CD4-positive, alpha-beta memory T cell (primary cell): ENCODE data around the gene TSC22D1. TPM values are rescaled to one million over a fixed set of nuclear protein-coding genes. Genes with fewer than 3 reads are reported as not detected.

Source experiments
- CTCF ChIA-PET: fragments of 350-600 bp; sonication (Branson Sonifier 250); formaldehyde crosslinking; loops from one replicate; lab custom pipeline; 2021; ENCODE audit warnings: inconsistent platforms; ENCODE audit not compliant: partially characterized antibody; lab: Charles Lee
- POLR2A ChIA-PET: fragments of 350-600 bp; sonication (Branson Sonifier 250); formaldehyde crosslinking; loops from one replicate; lab custom pipeline; 2021; ENCODE audit not compliant: partially characterized antibody; lab: Charles Lee
- DNase-seq, 5 donors: peaks; one replicate each; pipeline versions ENCODE4 v3.0.0 to v3.0.0-alpha.2; 2020 to 2022; ENCODE audit warnings: mixed read lengths in 1 of 5
- H3K27ac ChIP-seq: one replicate; pipeline ENCODE4 v1.7.0; 2013; ENCODE audit warnings: low read depth, low read length
- H3K27me3 ChIP-seq: 2 replicates; pipeline ENCODE4 v1.7.0; 2013; ENCODE audit warnings: mild to moderate bottlenecking, low read length, moderate library complexity; ENCODE audit not compliant: insufficient read depth
- H3K36me3 ChIP-seq: 2 replicates; pipeline ENCODE4 v1.7.0; 2013; ENCODE audit warnings: mild to moderate bottlenecking, low read length, moderate library complexity; ENCODE audit not compliant: insufficient read depth
- H3K4me1 ChIP-seq: 2 replicates; pipeline ENCODE4 v1.7.0; 2013; ENCODE audit warnings: mild to moderate bottlenecking, low read length, moderate library complexity; ENCODE audit not compliant: insufficient read depth
- H3K4me3 ChIP-seq, 2 donors: one replicate each; pipeline ENCODE4 v1.7.0; 2013; ENCODE audit warnings: low read length in 2 of 2, mild to moderate bottlenecking in 1 of 2
- H3K9me3 ChIP-seq, 2 donors: one replicate each; pipeline ENCODE4 v1.7.0; 2013; ENCODE audit warnings: low read length in 2 of 2, control low read depth in 1 of 2; ENCODE audit not compliant: control insufficient read depth in 1 of 2
- H3K27ac Mint-ChIP-seq, 7 donors: one replicate each; pipeline ENCODE4 v1.8.0; 2020 to 2021; ENCODE audit warnings: mixed read lengths in 7 of 7, mild to moderate bottlenecking in 6 of 7, inconsistent platforms in 3 of 7, moderate library complexity in 3 of 7
- H3K27me3 Mint-ChIP-seq, 2 donors: one replicate each; pipeline ENCODE4 v1.8.0; 2020 to 2021; ENCODE audit warnings: mixed read lengths in 2 of 2
- H3K36me3 Mint-ChIP-seq, 2 donors: one replicate each; pipeline ENCODE4 v1.8.0; 2020 to 2021; ENCODE audit warnings: mixed read lengths in 2 of 2, inconsistent platforms in 1 of 2, mild to moderate bottlenecking in 1 of 2
- H3K4me1 Mint-ChIP-seq, 4 donors: one replicate each; pipeline ENCODE4 v1.8.0; 2020 to 2021; ENCODE audit warnings: mixed read lengths in 4 of 4, mild to moderate bottlenecking in 1 of 4
- H3K4me3 Mint-ChIP-seq, 8 donors: one replicate each; pipeline ENCODE4 v1.8.0; 2020 to 2021; ENCODE audit warnings: mixed read lengths in 8 of 8, mild to moderate bottlenecking in 7 of 8, moderate library complexity in 6 of 8, inconsistent platforms in 3 of 8
- H3K9me3 Mint-ChIP-seq, 8 donors: one replicate each; pipeline ENCODE4 v1.8.0; 2020 to 2021; ENCODE audit warnings: mixed read lengths in 8 of 8, mild to moderate bottlenecking in 5 of 8, inconsistent platforms in 3 of 8, moderate library complexity in 1 of 8
- intact Hi-C: fragments of 100-400 bp; cut with micrococcal nuclease; formaldehyde crosslinking; loops from one replicate; pipeline ENCODE4 v1.15.1; 2023
- polyA plus RNA-seq, 2 donors: library from polyadenylated mRNA; unstranded; fragments of 300-500 nt; fragmentation: Illumina TruSeq; gene quantifications; one replicate each; pipeline ENCODE4 v1.2.3, GENCODE V29; 2021
- total RNA-seq, 2 experiments: library from RNA; stranded (reverse); gene quantifications; one replicate each; pipeline ENCODE4 v1.2.3, GENCODE V29; 2021

Gene TSC22D1
- total and polyA plus RNA-seq, 4 experiments from 2014 or later, result 2.6 to 38.1 (median 22.8) TPM

DNA sequence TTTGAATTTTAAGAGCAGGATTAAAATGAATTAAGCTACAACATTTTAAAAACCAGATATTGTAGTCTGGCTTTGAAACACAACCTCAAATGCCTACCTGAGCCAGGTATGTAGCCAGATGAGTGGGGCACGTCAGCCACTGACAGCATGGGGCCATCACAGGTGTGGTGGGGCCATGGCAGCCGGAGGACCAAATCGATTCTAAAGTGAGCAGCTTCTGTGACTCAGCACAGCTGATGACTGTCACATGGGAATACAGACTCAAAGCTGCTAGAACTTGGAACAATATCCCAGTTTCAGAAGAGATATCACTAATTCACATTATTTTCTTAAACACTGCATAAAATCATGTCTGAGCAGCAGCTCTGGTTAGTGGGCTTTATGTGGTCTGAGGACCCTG is 149.7 kb downstream of the TSC22D1 start:
- Mint-ChIP-seq H3K4me3 (no peak overlapping the region), H3K36me3 (no peaks in the 10 kb centered on the region), H3K9me3 (peaks cover 0 to 2% (median 0%) of the 10 kb centered on the region in 8 donors), H3K4me1 (no peaks in the 10 kb centered on the region), H3K27ac (peak overlapping the region in 1 of 7 donors; percentile 13), H3K27me3 (peaks cover 9 to 32% of the 10 kb centered on the region in 2 donors)
- Histone ChIP-seq H3K4me1 (no peaks in the 10 kb centered on the region), H3K36me3 (no peaks in the 10 kb centered on the region), H3K9me3 (no peaks in the 10 kb centered on the region), H3K4me3 (no peak overlapping the region), H3K27ac (no peak overlapping the region), H3K27me3 (no peaks in the 10 kb centered on the region)
- POLR2A ChIA-PET, result no interaction called here
- intact Hi-C loops, result no loop called here
- CTCF ChIA-PET, result interaction anchor here (0.8 to 1.2 kb wide), 3 partner anchors 9 to 518 kb away, joined by 3 to 5 read pairs (median 4); no protein-coding TSS in a partner anchor
- no peak for DNase-seq

DNA sequence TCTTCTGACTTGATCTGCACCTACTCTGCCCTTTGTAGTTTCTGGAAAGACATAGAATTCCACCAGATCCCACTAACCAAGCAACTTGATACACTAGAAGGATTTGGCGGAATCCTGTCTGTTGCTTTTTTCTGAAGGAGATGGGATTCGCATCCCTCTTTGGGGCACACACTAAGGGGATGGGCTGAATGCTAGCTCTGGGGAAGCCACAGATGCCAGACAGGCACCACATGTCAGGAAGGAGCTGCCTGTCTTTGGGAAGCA is 150.4 kb downstream of the TSC22D1 start:
- no peak overlapping the region for H3K4me3 Mint-ChIP-seq
- H3K36me3 Mint-ChIP-seq, result no peaks in the 10 kb centered on the region
- peaks cover 0 to 2% (median 0%) of the 10 kb centered on the region in 8 donors for H3K9me3 Mint-ChIP-seq
- peaks cover 11 to 32% of the 10 kb centered on the region in 2 donors for H3K27me3 Mint-ChIP-seq
- ChIA-PET POLR2A (no interaction called here), CTCF (interaction anchor here (1.2 kb wide), 1 partner anchor 11 kb away, joined by 5 read pairs; no protein-coding TSS in a partner anchor)
- H3K9me3 ChIP-seq, result no peaks in the 10 kb centered on the region
- no peak overlapping the region for H3K4me3 ChIP-seq
- no peaks in the 10 kb centered on the region for H3K27me3 ChIP-seq
- H3K36me3 ChIP-seq, result no peaks in the 10 kb centered on the region
- intact Hi-C loops, result no loop called here
- no peaks in the 10 kb centered on the region for H3K4me1 Mint-ChIP-seq
- no peak overlapping the region for H3K27ac ChIP-seq
- DNase-seq, result no peak
- no peak overlapping the region for H3K27ac Mint-ChIP-seq
- H3K4me1 ChIP-seq, result no peaks in the 10 kb centered on the region

DNA sequence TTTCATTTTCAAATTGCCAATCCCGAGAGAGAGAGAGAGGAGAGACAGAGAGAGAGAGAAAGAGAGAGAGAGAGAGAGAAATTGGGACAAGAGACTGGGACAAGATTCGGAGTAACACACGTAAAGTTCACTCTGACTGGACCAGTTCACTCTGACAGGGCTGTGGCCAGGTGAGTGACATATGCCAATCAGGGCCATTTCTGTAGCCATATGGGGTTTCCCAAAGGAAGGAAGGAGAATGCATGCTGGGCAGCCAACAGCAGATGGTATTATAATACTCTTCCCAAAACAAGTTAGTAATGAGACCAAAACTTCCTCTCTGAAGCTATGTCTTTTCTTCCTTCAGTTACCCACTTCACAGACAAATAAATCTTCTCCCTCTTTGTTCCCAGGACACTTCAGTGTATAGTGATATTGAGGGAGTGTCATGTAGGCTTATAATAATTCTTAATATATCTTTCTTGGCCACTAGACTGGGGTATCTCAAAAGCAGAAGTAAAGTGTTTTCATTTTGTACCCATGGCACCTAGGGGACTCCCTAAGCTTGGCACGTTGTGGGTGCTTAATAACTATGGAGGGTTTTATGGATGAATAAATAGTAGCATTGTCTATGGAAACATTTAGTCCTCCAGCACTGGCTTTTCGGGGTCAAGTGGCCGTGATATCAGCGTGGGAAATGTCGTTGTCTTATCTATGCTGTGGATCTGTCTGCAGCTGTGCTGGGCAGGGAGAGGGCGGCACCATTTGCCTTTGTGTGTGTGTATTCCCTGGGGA is 150.9 kb downstream of the TSC22D1 start:
- H3K4me1 ChIP-seq, result no peaks in the 10 kb centered on the region
- no peak overlapping the region for H3K27ac Mint-ChIP-seq
- POLR2A ChIA-PET, result no interaction called here

DNA sequence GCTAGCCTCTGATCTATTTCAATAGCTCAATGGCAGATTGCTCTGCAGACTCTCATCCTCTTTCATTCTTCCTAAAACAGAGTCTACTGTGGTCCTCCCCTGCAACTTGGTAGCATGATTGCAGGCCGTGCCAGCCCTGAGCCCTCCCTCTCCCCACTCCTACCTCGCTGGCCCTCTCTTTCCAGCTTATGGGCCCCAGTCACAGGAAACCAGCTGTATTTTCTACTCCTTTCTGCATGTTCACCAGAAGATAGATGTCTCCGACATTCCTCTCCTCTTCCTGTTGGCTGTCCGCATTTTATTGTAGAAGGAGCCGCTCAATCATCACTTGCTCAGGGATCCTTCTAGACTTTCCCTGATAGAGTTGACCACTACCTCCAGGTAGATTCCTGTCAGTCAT is 152.3 kb downstream of the TSC22D1 start:
- intact Hi-C loops, result no loop called here
- Mint-ChIP-seq H3K27me3 (peaks cover 11 to 32% of the 10 kb centered on the region in 2 donors), H3K27ac (no peak overlapping the region), H3K36me3 (no peaks in the 10 kb centered on the region), H3K4me3 (no peak overlapping the region), H3K9me3 (peaks cover 0 to 2% (median 0%) of the 10 kb centered on the region in 8 donors), H3K4me1 (no peaks in the 10 kb centered on the region)
- Histone ChIP-seq H3K27me3 (no peaks in the 10 kb centered on the region), H3K36me3 (no peaks in the 10 kb centered on the region), H3K4me1 (no peaks in the 10 kb centered on the region), H3K4me3 (no peak overlapping the region), H3K9me3 (no peaks in the 10 kb centered on the region), H3K27ac (no peak overlapping the region)
- ChIA-PET CTCF (interaction anchor here (1.1 kb wide), 1 partner anchor 515 kb away, joined by 4 read pairs; no protein-coding TSS in a partner anchor), POLR2A (no interaction called here)
- DNase-seq, result no peak

More for the DNA sequence above, 150.9 kb downstream of the TSC22D1 start:
- Mint-ChIP-seq H3K9me3 (peaks cover 0 to 2% (median 0%) of the 10 kb centered on the region in 8 donors), H3K27me3 (peaks cover 11 to 32% of the 10 kb centered on the region in 2 donors), H3K4me3 (no peak overlapping the region), H3K36me3 (no peaks in the 10 kb centered on the region), H3K4me1 (no peaks in the 10 kb centered on the region)
- intact Hi-C loops, result no loop called here
- H3K9me3 ChIP-seq, result no peaks in the 10 kb centered on the region
- no peaks in the 10 kb centered on the region for H3K36me3 ChIP-seq
- CTCF ChIA-PET, result interaction anchor here (1.1 to 1.2 kb wide), 2 partner anchors 9 to 12 kb away, joined by 3 to 5 read pairs; no protein-coding TSS in a partner anchor
- no peak for DNase-seq
- H3K27me3 ChIP-seq, result no peaks in the 10 kb centered on the region
- H3K4me3 ChIP-seq, result no peak overlapping the region
- H3K27ac ChIP-seq, result no peak overlapping the region

DNA sequence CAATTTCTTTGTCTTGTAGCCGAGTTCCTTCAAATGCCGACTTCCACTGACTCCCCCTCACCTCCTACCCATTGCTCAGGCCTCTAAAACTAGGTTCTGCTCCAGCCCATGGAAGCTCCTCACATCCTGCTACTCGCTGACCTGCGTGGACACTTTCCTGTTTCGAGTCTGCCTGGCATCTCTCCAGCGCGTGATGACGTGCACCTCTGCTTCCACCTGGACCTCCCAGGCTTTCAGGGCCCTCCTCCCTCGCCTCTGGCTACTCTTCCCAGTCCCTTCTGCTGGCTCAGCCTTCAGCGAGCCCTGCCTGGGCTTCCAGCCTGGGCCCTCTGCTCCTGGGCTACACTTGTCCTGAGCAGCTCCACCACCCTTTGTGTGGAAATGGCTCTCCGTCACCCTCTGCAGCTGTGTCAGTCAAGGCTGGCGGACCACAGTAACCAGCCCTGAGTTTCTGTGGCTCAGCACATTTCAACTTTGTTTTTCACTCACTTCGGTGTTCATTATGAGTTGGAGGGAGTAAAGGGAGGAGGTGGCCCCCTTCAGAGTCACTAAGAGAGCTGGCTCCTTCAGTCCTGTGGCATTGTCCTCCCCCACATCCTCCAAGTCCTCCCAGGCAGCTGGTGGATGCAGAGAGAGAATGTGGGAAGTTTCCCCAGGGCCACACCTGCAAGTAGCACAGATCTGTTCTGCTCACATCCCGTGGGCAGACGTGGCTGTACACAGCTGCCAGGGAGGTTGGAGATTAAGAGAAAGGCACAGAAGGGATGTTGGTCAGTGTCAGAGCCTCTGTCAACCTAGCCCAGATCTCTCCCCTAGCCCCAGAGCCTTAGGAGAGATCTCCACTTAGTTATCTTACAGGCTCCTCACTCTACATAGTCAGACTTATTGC is 153.1 kb downstream of the TSC22D1 start:
- H3K4me1 ChIP-seq, result no peaks in the 10 kb centered on the region
- H3K36me3 ChIP-seq, result no peaks in the 10 kb centered on the region
- Mint-ChIP-seq H3K27ac (peak overlapping the region in 1 of 7 donors; percentile 62), H3K36me3 (no peaks in the 10 kb centered on the region), H3K4me1 (no peaks in the 10 kb centered on the region), H3K4me3 (no peak overlapping the region), H3K9me3 (peaks cover 0 to 2% (median 0%) of the 10 kb centered on the region in 8 donors), H3K27me3 (peaks cover 11 to 32% of the 10 kb centered on the region in 2 donors)
- intact Hi-C loops, result no loop called here
- ChIA-PET CTCF (no interaction called here), POLR2A (no interaction called here)
- DNase-seq, result no peak
- H3K27ac ChIP-seq, result no peak overlapping the region
- H3K9me3 ChIP-seq, result no peaks in the 10 kb centered on the region
- no peaks in the 10 kb centered on the region for H3K27me3 ChIP-seq
- H3K4me3 ChIP-seq, result no peak overlapping the region

DNA sequence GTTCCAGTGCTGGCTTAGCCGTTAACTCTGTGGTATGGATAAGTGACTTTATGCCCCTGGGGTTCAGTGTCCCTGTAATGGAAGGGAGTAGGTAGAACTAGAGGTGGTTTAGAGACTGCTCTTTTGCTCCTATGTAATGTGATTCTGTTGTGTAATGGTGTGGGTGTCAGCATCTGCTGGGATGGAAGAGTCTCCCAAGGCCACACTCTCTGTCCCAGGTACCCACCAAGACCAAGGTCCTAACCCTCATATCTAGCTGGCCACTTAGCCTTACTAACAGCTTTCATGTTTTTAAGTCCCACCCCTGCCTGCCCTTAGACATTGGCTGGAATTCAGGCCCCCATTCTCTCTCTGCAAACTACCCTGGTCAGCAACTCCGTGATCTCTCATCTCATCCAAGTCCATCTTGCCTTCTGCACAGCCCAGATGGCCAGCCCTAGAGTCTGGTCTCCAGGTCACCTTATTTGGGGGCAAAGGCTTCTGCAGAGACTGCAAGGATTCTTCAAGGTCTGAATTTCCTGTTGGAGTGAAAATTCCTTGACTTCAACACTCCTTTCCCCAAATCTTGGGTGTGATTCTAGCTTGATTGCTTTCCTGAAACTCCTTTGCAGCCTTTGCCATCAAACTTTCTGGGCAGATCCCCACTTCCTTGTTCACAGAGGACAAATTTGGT is 154.1 kb downstream of the TSC22D1 start:
- DNase-seq, result no peak
- H3K27me3 Mint-ChIP-seq, result peaks cover 11 to 32% of the 10 kb centered on the region in 2 donors
- H3K36me3 Mint-ChIP-seq, result no peaks in the 10 kb centered on the region
- H3K4me3 Mint-ChIP-seq, result no peak overlapping the region
- Histone ChIP-seq H3K4me3 (no peak overlapping the region), H3K27me3 (no peaks in the 10 kb centered on the region), H3K4me1 (no peaks in the 10 kb centered on the region), H3K36me3 (no peaks in the 10 kb centered on the region), H3K9me3 (no peaks in the 10 kb centered on the region), H3K27ac (no peak overlapping the region)
- intact Hi-C loops, result no loop called here
- peaks cover 0 to 2% (median 0%) of the 10 kb centered on the region in 8 donors for H3K9me3 Mint-ChIP-seq
- no peaks in the 10 kb centered on the region for H3K4me1 Mint-ChIP-seq
- CTCF ChIA-PET, result no interaction called here
- POLR2A ChIA-PET, result no interaction called here
- no peak overlapping the region for H3K27ac Mint-ChIP-seq
